Measurements from ENCODE around the gene UBTD1. TPM values are rescaled to one million over a fixed set of nuclear protein-coding genes. Genes with fewer than 3 reads are reported as not detected.

The UBTD1 gene
- total RNA-seq, 2 experiments from 2014 or later: 1.6 to 2.1 TPM

DNA sequence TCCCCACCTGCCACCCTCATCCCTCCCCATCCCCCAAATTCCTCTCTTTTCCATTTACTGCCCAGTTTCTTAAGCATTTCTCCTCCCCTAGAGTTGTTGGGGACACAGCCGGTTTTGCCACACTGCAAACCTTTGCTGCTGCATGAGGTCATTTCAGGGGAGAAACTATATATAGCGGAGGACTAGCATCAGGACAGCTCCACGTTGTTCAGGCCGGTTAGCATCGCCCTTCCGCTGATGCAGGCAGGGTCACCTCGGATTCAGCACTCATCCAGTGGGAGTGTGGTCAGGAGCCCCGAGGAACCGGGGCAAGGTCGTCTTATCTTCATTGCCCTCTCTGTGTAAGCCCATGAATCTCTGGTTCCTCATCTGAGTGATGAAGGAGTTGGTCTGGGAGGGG, 15.6 kb downstream of the UBTD1 start:
- Mint-ChIP-seq H3K27me3 (no peaks in the 10 kb centered on the region), H3K4me3 (no peak overlapping the region), H3K27ac (no peak overlapping the region), H3K9me3 (no peaks in the 10 kb centered on the region), H3K4me1 (ENCODE audit: low read depth) (no peaks in the 10 kb centered on the region), H3K36me3 (ENCODE audit: low read depth) (no peaks in the 10 kb centered on the region)
- TF ChIP-seq, protein P1, sequence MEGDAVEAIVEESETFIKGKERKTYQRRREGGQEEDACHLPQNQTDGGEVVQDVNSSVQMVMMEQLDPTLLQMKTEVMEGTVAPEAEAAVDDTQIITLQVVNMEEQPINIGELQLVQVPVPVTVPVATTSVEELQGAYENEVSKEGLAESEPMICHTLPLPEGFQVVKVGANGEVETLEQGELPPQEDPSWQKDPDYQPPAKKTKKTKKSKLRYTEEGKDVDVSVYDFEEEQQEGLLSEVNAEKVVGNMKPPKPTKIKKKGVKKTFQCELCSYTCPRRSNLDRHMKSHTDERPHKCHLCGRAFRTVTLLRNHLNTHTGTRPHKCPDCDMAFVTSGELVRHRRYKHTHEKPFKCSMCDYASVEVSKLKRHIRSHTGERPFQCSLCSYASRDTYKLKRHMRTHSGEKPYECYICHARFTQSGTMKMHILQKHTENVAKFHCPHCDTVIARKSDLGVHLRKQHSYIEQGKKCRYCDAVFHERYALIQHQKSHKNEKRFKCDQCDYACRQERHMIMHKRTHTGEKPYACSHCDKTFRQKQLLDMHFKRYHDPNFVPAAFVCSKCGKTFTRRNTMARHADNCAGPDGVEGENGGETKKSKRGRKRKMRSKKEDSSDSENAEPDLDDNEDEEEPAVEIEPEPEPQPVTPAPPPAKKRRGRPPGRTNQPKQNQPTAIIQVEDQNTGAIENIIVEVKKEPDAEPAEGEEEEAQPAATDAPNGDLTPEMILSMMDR (IDR thresholded peaks at IDR 0.05): no peak
- no peak for ATAC-seq
- intact Hi-C loops (cut with micrococcal nuclease): no loop called here
- ChIA-PET POLR2A (no interaction called here), CTCF (interaction anchor here (0.8 to 1.7 kb wide), 2 partner anchors 40 to 187 kb away, joined by 3 to 4 read pairs; no protein-coding TSS in a partner anchor)
- DNase-seq: no peak

DNA sequence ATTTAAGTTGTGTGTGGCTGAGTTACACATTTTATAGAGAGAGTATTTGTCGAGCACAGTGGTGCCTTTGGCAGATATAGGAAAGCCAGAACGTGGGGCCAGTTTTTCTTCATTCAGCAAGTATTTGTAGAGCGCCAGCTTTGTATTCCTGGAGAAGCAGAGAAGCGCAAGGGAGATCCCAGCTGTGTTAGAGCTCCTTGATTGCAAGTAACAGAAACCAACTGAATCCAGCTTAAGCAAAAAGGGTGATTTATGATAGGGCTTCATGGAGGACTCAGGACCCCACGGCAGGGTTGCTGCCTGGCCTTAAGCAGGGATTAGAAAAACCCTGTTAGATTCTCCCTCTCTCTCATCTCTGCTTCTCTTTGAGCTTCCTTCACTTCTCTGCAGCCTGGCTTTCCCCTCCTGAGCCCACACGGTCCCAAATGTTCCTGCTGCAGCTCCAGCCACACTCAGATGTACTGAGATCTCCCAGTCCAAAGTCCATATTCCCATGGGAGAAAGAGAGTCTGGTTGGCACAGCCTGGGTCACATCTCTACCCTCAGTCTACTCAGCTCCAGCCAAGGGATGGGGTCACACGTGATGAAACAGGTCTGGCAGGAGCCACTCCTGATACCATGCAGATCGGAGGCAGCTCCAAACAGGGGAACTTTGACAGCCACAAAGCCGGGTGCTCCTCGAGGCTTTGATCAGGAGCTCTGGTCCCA, 16.7 kb downstream of the UBTD1 start:
- DNase-seq (no peak), ATAC-seq (no peak)
- intact Hi-C loops (cut with micrococcal nuclease): no loop called here
- TF ChIP-seq, protein P1 (IDR thresholded peaks at IDR 0.05): no peak
- CTCF ChIA-PET: interaction anchor here (0.9 kb wide), 1 partner anchor 18 kb away, joined by 3 read pairs; no protein-coding TSS in a partner anchor
- POLR2A ChIA-PET: no interaction called here
- Mint-ChIP-seq H3K27me3 (no peaks in the 10 kb centered on the region), H3K4me1 (ENCODE audit: low read depth) (no peaks in the 10 kb centered on the region), H3K9me3 (no peaks in the 10 kb centered on the region), H3K4me3 (no peak overlapping the region), H3K27ac (no peak overlapping the region), H3K36me3 (ENCODE audit: low read depth) (no peaks in the 10 kb centered on the region)

- H3K4me3 Mint-ChIP-seq: no peak overlapping the region
- ChIA-PET CTCF (no interaction called here), POLR2A (no interaction called here)
- DNase-seq: no peak
- no peaks in the 10 kb centered on the region for H3K9me3 Mint-ChIP-seq
- no peaks in the 10 kb centered on the region for H3K36me3 Mint-ChIP-seq (ENCODE audit: low read depth)
- no peak overlapping the region for H3K27ac Mint-ChIP-seq
- H3K4me1 Mint-ChIP-seq (ENCODE audit: low read depth): no peaks in the 10 kb centered on the region
- no peak for ATAC-seq
- no peaks in the 10 kb centered on the region for H3K27me3 Mint-ChIP-seq
- TF ChIP-seq, protein P1 (IDR thresholded peaks at IDR 0.05): no peak
- intact Hi-C loops (cut with micrococcal nuclease): no loop called here
Measured at GRCh38 chr10:97517096-97517750, 18.5 kb downstream of the UBTD1 start.

DNA sequence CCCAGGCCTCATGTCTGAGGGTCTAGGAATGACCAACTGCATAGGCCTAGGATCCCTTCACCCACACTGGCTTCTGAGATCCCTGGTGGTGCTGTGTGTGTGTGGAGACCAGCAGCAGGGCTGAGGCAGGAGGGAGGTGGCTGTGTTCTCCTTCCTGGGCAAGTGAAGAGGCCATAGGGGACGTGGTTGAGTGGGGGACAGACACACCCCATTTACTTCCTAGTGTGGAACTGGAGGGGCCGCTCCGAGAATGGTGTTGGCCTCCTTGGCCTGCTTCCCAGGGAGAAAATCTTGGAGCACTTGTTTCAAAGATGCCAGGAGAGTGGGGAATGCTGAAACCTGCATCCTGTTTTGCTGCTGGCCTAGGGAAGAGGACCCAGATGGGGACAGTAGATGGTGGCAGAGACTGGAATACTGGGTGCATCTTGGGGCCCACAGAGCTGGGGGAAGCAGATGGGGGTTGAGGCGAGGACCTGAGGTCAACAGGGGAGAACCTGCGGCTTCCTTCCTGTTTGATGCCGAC, 19.1 kb downstream of the UBTD1 start:
- CTCF ChIA-PET: no interaction called here
- ATAC-seq: no peak

More for the DNA sequence above, 19.1 kb downstream of the UBTD1 start:
- Mint-ChIP-seq H3K9me3 (no peaks in the 10 kb centered on the region), H3K4me3 (no peak overlapping the region), H3K36me3 (ENCODE audit: low read depth) (no peaks in the 10 kb centered on the region), H3K4me1 (ENCODE audit: low read depth) (no peaks in the 10 kb centered on the region), H3K27ac (no peak overlapping the region), H3K27me3 (no peaks in the 10 kb centered on the region)
- POLR2A ChIA-PET: no interaction called here
- intact Hi-C loops (cut with micrococcal nuclease): no loop called here
- no peak for DNase-seq
- TF ChIP-seq, protein P1 (IDR thresholded peaks at IDR 0.05): no peak
